ENCODE results near the gene ISY1. TPM values are rescaled to one million over a fixed set of nuclear protein-coding genes. Genes with fewer than 3 reads are reported as not detected.

ISY1 gene
- total and polyA plus RNA-seq, 4 donors: 6.4 to 13.2 (median 10.5) TPM

DNA sequence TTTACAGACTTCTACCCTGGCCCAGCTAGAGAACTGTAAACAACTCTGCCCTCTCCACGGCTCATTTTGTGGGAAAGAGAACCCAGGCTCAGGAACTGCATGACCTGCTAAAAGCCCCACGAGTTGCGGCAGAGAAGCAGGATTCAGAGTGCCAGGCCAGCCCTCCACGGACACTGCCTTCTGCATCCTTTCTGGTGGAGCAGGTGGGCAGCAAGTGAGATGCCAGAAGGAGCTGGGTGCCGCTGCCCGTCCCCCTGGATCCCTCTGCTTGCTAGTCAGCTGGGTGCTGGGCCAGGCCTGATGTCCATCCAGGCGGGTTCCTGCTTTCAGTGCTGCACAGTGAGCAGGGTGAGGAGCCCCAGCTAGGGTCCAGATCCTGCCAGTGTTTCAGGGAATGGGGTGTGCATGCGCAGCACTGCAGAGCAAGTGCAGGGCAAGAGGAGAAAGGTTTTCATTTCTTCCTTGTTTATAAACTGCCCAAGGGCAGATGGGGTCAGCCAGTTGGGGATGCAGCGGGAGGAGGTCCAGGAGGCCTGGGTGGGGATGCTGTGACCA, 34.1 kb downstream of the ISY1 start:
- no peak overlapping the region for H3K4me3 ChIP-seq (ENCODE audit: low read depth in 1 of 3, low read length in 3 of 3)
- no peak overlapping the region for H3K27ac ChIP-seq (ENCODE audit: low read depth in 1 of 2, low read length in 2 of 2)
- H3K9me3 ChIP-seq (ENCODE audit: control insufficient read depth in 4 of 4, low read length in 3 of 4): no peaks in the 10 kb centered on the region
- peaks cover 13 to 32% (median 26%) of the 10 kb centered on the region in 4 donors for H3K4me1 ChIP-seq (ENCODE audit: control insufficient read depth in 4 of 4, insufficient read depth in 4 of 4, low read length in 3 of 4)
- TF ChIP-seq TAF1 (conservative IDR thresholded peaks at IDR 0.05) (no peak), FOXA1 (IDR thresholded peaks at IDR 0.05) (no peak), NR2F2 (IDR thresholded peaks at IDR 0.05) (no peak), RAD21 (IDR thresholded peaks at IDR 0.05) (no peak), EGR1 (IDR thresholded peaks at IDR 0.05; ENCODE audit: low read depth in 2 of 2) (no peak)
- TF ChIP-seq, protein P1, sequence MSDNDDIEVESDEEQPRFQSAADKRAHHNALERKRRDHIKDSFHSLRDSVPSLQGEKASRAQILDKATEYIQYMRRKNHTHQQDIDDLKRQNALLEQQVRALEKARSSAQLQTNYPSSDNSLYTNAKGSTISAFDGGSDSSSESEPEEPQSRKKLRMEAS (IDR thresholded peaks at IDR 0.05): no peak
- H3K27me3 ChIP-seq (ENCODE audit: control insufficient read depth in 4 of 4, insufficient read depth in 4 of 4, low read length in 3 of 4): no peaks in the 10 kb centered on the region
- H3K9ac ChIP-seq (ENCODE audit: low read depth in 1 of 2, low read length in 2 of 2): no peak overlapping the region
- 91% methylated on average over 9 of the region's 9 CpGs for WGBS
- DNase-seq (ENCODE audit: low spot score): no peak
- peaks cover 14 to 42% (median 23%) of the 10 kb centered on the region in 4 donors for H3K36me3 ChIP-seq (ENCODE audit: control insufficient read depth in 4 of 4, insufficient read depth in 3 of 4, low read depth in 1 of 4, low read length in 3 of 4)

DNA sequence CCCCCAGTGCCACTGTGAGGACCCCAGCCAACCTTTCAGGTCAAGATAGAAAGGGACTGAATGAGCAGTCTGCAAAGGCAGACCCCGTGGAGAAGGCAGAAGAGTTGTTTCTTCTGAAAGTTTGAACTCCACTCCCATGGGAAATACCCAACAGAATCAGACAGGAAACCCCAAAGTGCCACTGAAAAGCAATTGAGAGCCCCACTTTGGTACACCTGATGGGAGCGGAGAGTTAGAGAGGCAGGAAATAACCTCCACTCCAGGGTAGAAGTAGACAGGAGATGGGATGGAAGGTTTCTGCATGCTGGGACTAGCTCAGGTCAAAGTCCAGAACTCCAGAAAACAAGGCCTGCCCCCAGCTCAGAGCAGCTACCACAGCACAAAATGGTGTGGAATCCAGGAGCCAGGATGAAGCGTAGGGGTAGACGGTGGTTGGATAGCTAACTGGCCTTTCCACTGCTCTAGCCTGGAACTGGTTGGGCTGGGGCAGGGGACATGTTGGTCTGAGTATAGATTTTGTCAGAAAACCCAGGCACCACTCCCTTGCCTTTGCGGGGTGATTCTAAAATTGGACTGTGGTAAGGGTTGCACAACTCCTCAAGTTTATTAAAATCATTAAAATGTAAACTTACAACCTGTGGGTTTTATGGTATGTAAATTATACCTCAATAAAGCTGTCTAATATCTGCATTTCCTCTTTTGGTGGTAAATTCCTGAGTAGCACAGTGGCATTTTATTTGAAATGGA, 37.4 kb downstream of the ISY1 start:
- Histone ChIP-seq H3K27ac (ENCODE audit: low read depth in 1 of 2, low read length in 2 of 2) (peak overlapping the region; percentile 91 to 93), H3K27me3 (ENCODE audit: control insufficient read depth in 4 of 4, insufficient read depth in 4 of 4, low read length in 3 of 4) (no peaks in the 10 kb centered on the region), H3K4me3 (ENCODE audit: low read depth in 1 of 3, low read length in 3 of 3) (no peak overlapping the region), H3K36me3 (ENCODE audit: control insufficient read depth in 4 of 4, insufficient read depth in 3 of 4, low read depth in 1 of 4, low read length in 3 of 4) (peaks cover under 1 to 13% (median 6%) of the 10 kb centered on the region in 4 donors), H3K9me3 (ENCODE audit: control insufficient read depth in 4 of 4, low read length in 3 of 4) (no peaks in the 10 kb centered on the region), H3K4me1 (ENCODE audit: control insufficient read depth in 4 of 4, insufficient read depth in 4 of 4, low read length in 3 of 4) (peaks cover 13 to 31% (median 24%) of the 10 kb centered on the region in 4 donors), H3K9ac (ENCODE audit: low read depth in 1 of 2, low read length in 2 of 2) (no peak overlapping the region)
- TF ChIP-seq GABPA (IDR thresholded peaks at IDR 0.05 in 1 of 2, conservative IDR thresholded peaks at IDR 0.05 in 1 of 2) (peak in 1 of 2 donors; percentile 38), FOXA1 (IDR thresholded peaks at IDR 0.05) (no peak), RAD21 (IDR thresholded peaks at IDR 0.05) (peak in 1 of 2 donors; percentile 28), YY1 (IDR thresholded peaks at IDR 0.05) (peak; percentile 76), RXRA (IDR thresholded peaks at IDR 0.05) (peak; percentile 41 to 63), SP1 (IDR thresholded peaks at IDR 0.05) (peak; percentile 95), HNF4A (conservative IDR thresholded peaks at IDR 0.05) (peak; percentile 92 to 94), HNF4G (IDR thresholded peaks at IDR 0.05) (peak; percentile 81)
- TF ChIP-seq, protein P1 (IDR thresholded peaks at IDR 0.05): no peak
- TF ChIP-seq, protein P2, sequence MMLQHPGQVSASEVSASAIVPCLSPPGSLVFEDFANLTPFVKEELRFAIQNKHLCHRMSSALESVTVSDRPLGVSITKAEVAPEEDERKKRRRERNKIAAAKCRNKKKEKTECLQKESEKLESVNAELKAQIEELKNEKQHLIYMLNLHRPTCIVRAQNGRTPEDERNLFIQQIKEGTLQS (IDR thresholded peaks at IDR 0.05): no peak
- DNase-seq (ENCODE audit: low spot score): no peak
- 44% methylated on average over 5 of the region's 5 CpGs for WGBS

DNA sequence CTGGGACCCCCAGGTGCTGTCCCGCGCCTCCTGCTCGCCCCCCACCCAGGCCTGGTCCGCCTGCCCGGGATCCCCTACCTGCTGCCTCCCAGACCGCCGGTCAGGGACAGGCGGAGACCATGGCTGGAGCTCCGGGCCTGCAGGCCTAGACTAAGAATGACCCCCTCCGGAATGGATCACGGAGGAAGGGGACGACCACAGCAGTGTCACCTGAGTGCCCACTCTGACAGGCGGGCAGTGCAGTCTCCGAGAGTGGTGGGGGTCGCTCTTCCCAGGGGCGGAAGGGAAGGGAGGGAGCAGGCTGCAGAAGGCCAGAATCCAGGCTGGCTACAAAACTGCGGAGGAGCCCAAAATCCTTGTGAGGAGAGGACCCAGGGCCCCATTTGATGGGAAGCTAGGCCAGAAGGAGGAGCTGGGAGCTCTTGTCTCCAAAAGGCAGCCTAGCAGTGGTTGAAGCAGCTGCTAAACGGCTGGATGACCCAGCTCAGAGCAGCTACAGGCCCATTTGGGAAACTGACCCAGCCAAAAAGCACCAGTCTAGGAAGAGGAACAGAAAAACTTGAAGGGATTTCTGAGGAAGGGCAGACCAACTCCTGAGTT, 38.4 kb downstream of the ISY1 start:
- Histone ChIP-seq H3K4me3 (ENCODE audit: low read depth in 1 of 3, low read length in 3 of 3) (peak overlapping the region in 1 of 3 donors; percentile 70), H3K36me3 (ENCODE audit: control insufficient read depth in 4 of 4, insufficient read depth in 3 of 4, low read depth in 1 of 4, low read length in 3 of 4) (peaks cover 0 to 6% (median 4%) of the 10 kb centered on the region in 4 donors), H3K27me3 (ENCODE audit: control insufficient read depth in 4 of 4, insufficient read depth in 4 of 4, low read length in 3 of 4) (no peaks in the 10 kb centered on the region), H3K9ac (ENCODE audit: low read depth in 1 of 2, low read length in 2 of 2) (no peak overlapping the region), H3K27ac (ENCODE audit: low read depth in 1 of 2, low read length in 2 of 2) (peak overlapping the region; percentile 91 to 93), H3K9me3 (ENCODE audit: control insufficient read depth in 4 of 4, low read length in 3 of 4) (no peaks in the 10 kb centered on the region), H3K4me1 (ENCODE audit: control insufficient read depth in 4 of 4, insufficient read depth in 4 of 4, low read length in 3 of 4) (peaks cover 17 to 40% (median 34%) of the 10 kb centered on the region in 4 donors)
- WGBS: 68% methylated on average over 18 of the region's 18 CpGs
- no peak for DNase-seq (ENCODE audit: low spot score)
- TF ChIP-seq, protein P3, sequence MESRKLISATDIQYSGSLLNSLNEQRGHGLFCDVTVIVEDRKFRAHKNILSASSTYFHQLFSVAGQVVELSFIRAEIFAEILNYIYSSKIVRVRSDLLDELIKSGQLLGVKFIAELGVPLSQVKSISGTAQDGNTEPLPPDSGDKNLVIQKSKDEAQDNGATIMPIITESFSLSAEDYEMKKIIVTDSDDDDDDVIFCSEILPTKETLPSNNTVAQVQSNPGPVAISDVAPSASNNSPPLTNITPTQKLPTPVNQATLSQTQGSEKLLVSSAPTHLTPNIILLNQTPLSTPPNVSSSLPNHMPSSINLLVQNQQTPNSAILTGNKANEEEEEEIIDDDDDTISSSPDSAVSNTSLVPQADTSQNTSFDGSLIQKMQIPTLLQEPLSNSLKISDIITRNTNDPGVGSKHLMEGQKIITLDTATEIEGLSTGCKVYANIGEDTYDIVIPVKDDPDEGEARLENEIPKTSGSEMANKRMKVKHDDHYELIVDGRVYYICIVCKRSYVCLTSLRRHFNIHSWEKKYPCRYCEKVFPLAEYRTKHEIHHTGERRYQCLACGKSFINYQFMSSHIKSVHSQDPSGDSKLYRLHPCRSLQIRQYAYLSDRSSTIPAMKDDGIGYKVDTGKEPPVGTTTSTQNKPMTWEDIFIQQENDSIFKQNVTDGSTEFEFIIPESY (IDR thresholded peaks at IDR 0.05): no peak
- TF ChIP-seq HNF4A (conservative IDR thresholded peaks at IDR 0.05) (no peak), RAD21 (IDR thresholded peaks at IDR 0.05) (no peak), FOXA2 (IDR thresholded peaks at IDR 0.05) (no peak), FOXA1 (IDR thresholded peaks at IDR 0.05) (no peak), EGR1 (IDR thresholded peaks at IDR 0.05; ENCODE audit: low read depth in 2 of 2) (no peak), JUND (IDR thresholded peaks at IDR 0.05) (no peak), YY1 (IDR thresholded peaks at IDR 0.05) (no peak)
- TF ChIP-seq, protein P2 (IDR thresholded peaks at IDR 0.05): no peak
- TF ChIP-seq, protein P4, sequence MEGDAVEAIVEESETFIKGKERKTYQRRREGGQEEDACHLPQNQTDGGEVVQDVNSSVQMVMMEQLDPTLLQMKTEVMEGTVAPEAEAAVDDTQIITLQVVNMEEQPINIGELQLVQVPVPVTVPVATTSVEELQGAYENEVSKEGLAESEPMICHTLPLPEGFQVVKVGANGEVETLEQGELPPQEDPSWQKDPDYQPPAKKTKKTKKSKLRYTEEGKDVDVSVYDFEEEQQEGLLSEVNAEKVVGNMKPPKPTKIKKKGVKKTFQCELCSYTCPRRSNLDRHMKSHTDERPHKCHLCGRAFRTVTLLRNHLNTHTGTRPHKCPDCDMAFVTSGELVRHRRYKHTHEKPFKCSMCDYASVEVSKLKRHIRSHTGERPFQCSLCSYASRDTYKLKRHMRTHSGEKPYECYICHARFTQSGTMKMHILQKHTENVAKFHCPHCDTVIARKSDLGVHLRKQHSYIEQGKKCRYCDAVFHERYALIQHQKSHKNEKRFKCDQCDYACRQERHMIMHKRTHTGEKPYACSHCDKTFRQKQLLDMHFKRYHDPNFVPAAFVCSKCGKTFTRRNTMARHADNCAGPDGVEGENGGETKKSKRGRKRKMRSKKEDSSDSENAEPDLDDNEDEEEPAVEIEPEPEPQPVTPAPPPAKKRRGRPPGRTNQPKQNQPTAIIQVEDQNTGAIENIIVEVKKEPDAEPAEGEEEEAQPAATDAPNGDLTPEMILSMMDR (IDR thresholded peaks at IDR 0.05; ENCODE audit: low read depth, low read length, missing input control): no peak
- TF ChIP-seq, protein P1 (IDR thresholded peaks at IDR 0.05): no peak

Data from liver (tissue), 9 donors.